K562 (cell line): ENCODE results near the gene TMEM141. TPM values are rescaled to one million over a fixed set of nuclear protein-coding genes. Genes with fewer than 3 reads are reported as not detected.

Experiments
- CREB1 ChIP-seq, 2 experiments: sonication (generic) in 1 of 2; formaldehyde crosslinking in 1 of 2; IDR thresholded peaks; 2 replicates each; pipeline versions ENCODE4 v1.6.1 to v1.8.0; 2012 to 2022; ENCODE audit warnings: inconsistent platforms in 1 of 2, mild to moderate bottlenecking in 1 of 2, missing genetic modification reagents in 1 of 2, moderate library complexity in 1 of 2
- EHMT2 ChIP-seq: fragments of 450-650 bp; IDR thresholded peaks from 2 replicates; pipeline ENCODE4 v1.6.1; 2018; ENCODE audit warnings: antibody characterized with exemption
- FOS ChIP-seq: IDR thresholded peaks from 3 replicates; pipeline ENCODE4 v1.6.1; 2011; ENCODE audit not compliant: insufficient read length; ENCODE audit errors: extremely low read depth
- MGA ChIP-seq: fragments of 450-650 bp; IDR thresholded peaks from 2 replicates; pipeline ENCODE4 v1.6.1; 2016; ENCODE audit warnings: mild to moderate bottlenecking, moderate library complexity
- MYBL2 ChIP-seq, 2 experiments: fragments of 450-650 bp in 1 of 2; sonication (generic) in 1 of 2; formaldehyde crosslinking in 1 of 2; IDR thresholded peaks; 2 replicates each; pipeline versions ENCODE4 v1.6.1 to v1.8.1; 2017 to 2022; ENCODE audit warnings: borderline replicate concordance in 1 of 2, inconsistent platforms in 1 of 2, low read depth in 1 of 2, mild to moderate bottlenecking in 1 of 2, missing genetic modification reagents in 1 of 2, moderate library complexity in 1 of 2
- ZBTB7A ChIP-seq: IDR thresholded peaks from 2 replicates; pipeline ENCODE4 v1.6.1; 2011; ENCODE audit warnings: low read depth, mild to moderate bottlenecking, low read length, moderate library complexity, borderline replicate concordance; ENCODE audit not compliant: control insufficient read depth
- polyA plus RNA-seq, 8 experiments: library from polyadenylated mRNA; depleted of rRNA in 4 of 8; stranded (reverse) in 5 of 8; unstranded in 3 of 8; fragments of >200 nt; fragmentation: Nextera tagmentation in 2 of 8; fragmentation: Illumina TruSeq in 1 of 8; extraction: Ambion mirVana in 2 of 8; extraction: Trizol in 1 of 8; gene quantifications; 2 replicates each; pipeline versions ENCODE4 v1.2.1 to v1.2.3, GENCODE V29; 2011 to 2014; ENCODE audit warnings: inconsistent platforms in 1 of 8, missing spikeins in 1 of 8
- total RNA-seq, 7 experiments: library from RNA; depleted of rRNA in 6 of 7; stranded (reverse); fragments of >200 nt in 6 of 7; fragmentation: Illumina TruSeq in 2 of 7; extraction: Trizol in 2 of 7; gene quantifications; 2 replicates each; pipeline versions ENCODE4 v1.2.1 to v1.2.3, GENCODE V29; 2011 to 2021; ENCODE audit warnings: low replicate concordance in 1 of 7
- TF ChIP-seq, protein P1 (sequence below), 2 experiments: fragments of 450-650 bp; conservative IDR thresholded peaks; 2 replicates each; pipeline ENCODE4 v1.6.1; 2017; ENCODE audit warnings: mild to moderate bottlenecking in 2 of 2, moderate library complexity in 2 of 2

TMEM141 gene
- total and polyA plus RNA-seq, 9 of the 15 experiments (the other 6 are each of a cell fraction or from before 2014, with no cell fraction given), result 21.5 to 123 (median 74.8) TPM

DNA sequence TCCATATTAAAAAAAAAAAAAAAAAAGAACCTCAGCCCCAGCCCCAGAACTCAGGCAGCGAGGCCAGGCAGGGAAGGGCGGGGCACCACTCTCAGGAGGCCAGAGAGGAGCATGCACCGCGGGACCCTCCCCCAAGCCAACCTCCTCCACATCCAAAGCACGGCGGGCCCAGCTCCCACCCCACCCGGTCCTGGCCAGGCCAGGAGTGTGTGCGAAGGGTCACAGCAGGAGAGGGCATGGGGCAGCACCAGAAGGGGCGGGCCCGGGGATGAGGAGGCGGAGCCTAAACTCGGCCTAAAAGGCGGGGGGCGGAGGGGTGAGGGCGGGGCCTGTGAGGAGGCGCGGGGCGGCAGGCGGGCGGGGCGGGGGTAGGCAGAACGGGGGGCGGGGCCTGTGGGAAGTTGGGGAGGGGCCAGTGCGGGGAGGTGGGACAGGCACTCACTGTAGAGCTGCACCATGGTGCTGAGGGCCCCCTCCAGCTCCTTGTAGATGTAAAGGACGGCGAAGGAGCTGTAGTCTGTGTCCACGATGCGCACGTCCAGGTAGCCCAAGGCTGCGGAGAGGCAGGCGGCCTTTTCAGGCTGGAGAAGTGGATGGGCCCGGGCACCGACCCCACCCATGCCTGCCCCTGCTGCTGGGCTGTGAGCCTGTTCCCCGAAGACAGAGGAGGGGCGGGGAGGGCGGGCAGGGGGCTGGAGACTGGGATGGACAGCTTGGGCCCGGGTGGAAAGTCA is 28.1 kb upstream of the TMEM141 start (continued):
- TF ChIP-seq MGA (no peak), CREB1 (IDR thresholded peaks at IDR 0.05) (no peak; the same call in 1 of the 2 replicates), CREB1 (CRISPR knock-in tag; IDR thresholded peaks at IDR 0.05) (0 out of 2 replicates have a peak, but pooled peaks have one; percentile 18), MYBL2 (IDR thresholded peaks at IDR 0.05; ENCODE audit: low read depth) (no peak), MYBL2 (CRISPR knock-in tag; IDR thresholded peaks at IDR 0.05; ENCODE audit: borderline replicate concordance) (no peak), FOS (no peak), EHMT2 (no peak), ZBTB7A (0 out of 2 replicates have a peak, but pooled peaks have one; percentile 26)
- TF ChIP-seq, protein P1, sequence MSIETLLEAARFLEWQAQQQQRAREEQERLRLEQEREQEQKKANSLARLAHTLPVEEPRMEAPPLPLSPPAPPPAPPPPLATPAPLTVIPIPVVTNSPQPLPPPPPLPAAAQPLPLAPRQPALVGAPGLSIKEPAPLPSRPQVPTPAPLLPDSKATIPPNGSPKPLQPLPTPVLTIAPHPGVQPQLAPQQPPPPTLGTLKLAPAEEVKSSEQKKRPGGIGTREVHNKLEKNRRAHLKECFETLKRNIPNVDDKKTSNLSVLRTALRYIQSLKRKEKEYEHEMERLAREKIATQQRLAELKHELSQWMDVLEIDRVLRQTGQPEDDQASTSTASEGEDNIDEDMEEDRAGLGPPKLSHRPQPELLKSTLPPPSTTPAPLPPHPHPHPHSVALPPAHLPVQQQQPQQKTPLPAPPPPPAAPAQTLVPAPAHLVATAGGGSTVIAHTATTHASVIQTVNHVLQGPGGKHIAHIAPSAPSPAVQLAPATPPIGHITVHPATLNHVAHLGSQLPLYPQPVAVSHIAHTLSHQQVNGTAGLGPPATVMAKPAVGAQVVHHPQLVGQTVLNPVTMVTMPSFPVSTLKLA (conservative IDR thresholded peaks at IDR 0.05), result 0 out of 4 replicates have a peak, but pooled peaks of 1 of the 2 experiments have one; percentile 37
